ENCODE measurements around the gene TDRD7.
A peak's percentile ranks its signal among the peaks of the same experiment; 100 is the strongest.

The TDRD7 gene

GRCh38 chr9:97511655-97512427 is 99.9 kb downstream of the TDRD7 start:
- DNase-seq = no peak

GRCh38 chr9:97512966-97513560 is 101.2 kb downstream of the TDRD7 start:
- no peak for DNase-seq

GRCh38 chr9:97514531-97514930 is 102.6 kb downstream of the TDRD7 start:
- DNase-seq = no peak

- no peak for DNase-seq
Observed at GRCh38 chr9:97515662-97516061, 103.8 kb downstream of the TDRD7 start.

GRCh38 chr9:97516111-97516510 is 104.2 kb downstream of the TDRD7 start:
- no peak for DNase-seq

GRCh38 chr9:97517331-97518089 is 105.6 kb downstream of the TDRD7 start:
- no peak for DNase-seq

- no peak for DNase-seq
Observed at GRCh38 chr9:97518166-97518908, 106.4 kb downstream of the TDRD7 start.

GRCh38 chr9:97518909-97519307 is 107.0 kb downstream of the TDRD7 start:
- peak; percentile 58 for DNase-seq

GRCh38 chr9:97519441-97519970 is 107.6 kb downstream of the TDRD7 start:
- no peak for DNase-seq

- no peak for DNase-seq
Observed at GRCh38 chr9:97521576-97522333, 109.9 kb downstream of the TDRD7 start.

- DNase-seq = no peak
Observed at GRCh38 chr9:97524424-97524823, 112.5 kb downstream of the TDRD7 start.

- no peak for DNase-seq
Observed at GRCh38 chr9:97525451-97525850, 113.6 kb downstream of the TDRD7 start.

GRCh38 chr9:97526895-97527575 is 115.1 kb downstream of the TDRD7 start:
- DNase-seq = no peak

- DNase-seq = no peak
Observed at GRCh38 chr9:97527626-97528528, 116.0 kb downstream of the TDRD7 start.

- no peak for DNase-seq
Observed at GRCh38 chr9:97528529-97529230, 116.8 kb downstream of the TDRD7 start.

- DNase-seq = no peak
Observed at GRCh38 chr9:97529363-97530076, 117.6 kb downstream of the TDRD7 start.

GRCh38 chr9:97531888-97532376 is 120.0 kb downstream of the TDRD7 start:
- no peak for DNase-seq

- DNase-seq = no peak
Observed at GRCh38 chr9:97534185-97534584, 122.3 kb downstream of the TDRD7 start.

Data from femur (tissue), 1 donor.